HCT116 (cell line): Measurements from ENCODE around the gene FCAMR.

Experiments
- CTCF ChIP-seq, 3 experiments: fragments of 200-600 bp in 1 of 3; sonication (generic) in 1 of 3; IDR thresholded peaks in 2 of 3; conservative IDR thresholded peaks in 1 of 3; 2 replicates each; pipeline ENCODE4 v1.5.1; 2012 to 2017; ENCODE audit warnings: low read depth in 2 of 3, low read length in 2 of 3, antibody characterized with exemption in 1 of 3, borderline replicate concordance in 1 of 3, control low read depth in 1 of 3, mild to moderate bottlenecking in 1 of 3, mixed read lengths in 1 of 3, mixed run types in 1 of 3, moderate library complexity in 1 of 3; ENCODE audit not compliant: insufficient read depth in 1 of 3
- MAX ChIP-seq: IDR thresholded peaks from 2 replicates; pipeline ENCODE4 v1.6.1; 2012
- REST ChIP-seq: IDR thresholded peaks from 2 replicates; pipeline ENCODE4 v1.6.1; 2012; ENCODE audit warnings: low read depth

DNA sequence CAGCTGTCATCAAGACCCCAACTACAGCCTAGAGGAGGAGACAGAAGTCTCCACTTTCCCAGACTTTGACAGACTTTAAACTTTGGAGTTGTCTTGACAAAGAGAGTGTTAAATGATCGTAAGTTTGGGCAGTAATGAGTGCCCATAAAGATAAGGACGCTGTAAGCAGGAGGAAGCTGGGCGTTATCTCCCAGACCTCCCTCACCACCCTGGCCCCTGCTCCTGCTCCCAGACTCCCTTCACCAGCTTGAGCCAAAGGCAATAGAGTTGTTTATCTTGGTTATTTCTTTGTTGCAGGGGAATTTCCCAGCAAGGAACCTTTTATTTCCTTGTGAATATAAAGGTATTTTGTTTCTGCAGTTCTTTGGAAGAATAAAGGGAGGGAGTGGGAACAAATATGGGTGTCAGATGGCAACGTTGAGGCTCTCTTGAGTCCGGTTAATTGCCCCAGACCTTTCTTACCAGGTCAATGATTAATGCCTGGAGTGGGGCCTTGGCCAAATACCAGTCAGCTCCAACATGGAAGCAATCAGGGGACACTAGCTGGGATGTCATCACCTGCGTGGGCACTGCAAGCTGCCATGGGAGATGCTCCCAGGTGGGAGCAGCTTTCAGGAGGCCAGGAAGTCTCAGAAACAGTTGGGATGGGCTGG is 28.4 kb downstream of the FCAMR start:
- no peak for TF ChIP-seq CTCF (IDR thresholded peaks at IDR 0.05 in 2 of 3, conservative IDR thresholded peaks at IDR 0.05 in 1 of 3; ENCODE audit: borderline replicate concordance in 1 of 3, insufficient read depth in 1 of 3, low read depth in 2 of 3, low read length in 2 of 3)
- TF ChIP-seq REST, result no peak
- TF ChIP-seq MAX, result no peak
